GM12891 (cell line): ENCODE measurements around the gene GYG1.
"Not testable (repeated sequence)": the region's sequence is repeated elsewhere in the genome, so short reads cannot be mapped to it uniquely, and the experiment has no call there.

Experiments used
- POLR2A ChIP-seq: IDR thresholded peaks from 2 replicates; pipeline ENCODE4 v1.6.1; 2011; ENCODE audit warnings: low read depth, low read length, control low read depth
- POLR2AphosphoS5 ChIP-seq: IDR thresholded peaks from 2 replicates; pipeline ENCODE4 v1.6.1; 2011; ENCODE audit warnings: low read depth, low read length, control low read depth
- POU2F2 ChIP-seq: IDR thresholded peaks from 2 replicates; pipeline ENCODE4 v1.6.1; 2011; ENCODE audit warnings: low read depth, mild to moderate bottlenecking, control low read depth, low read length, moderate library complexity
- SPI1 ChIP-seq: IDR thresholded peaks from 2 replicates; pipeline ENCODE4 v1.6.1; 2011; ENCODE audit warnings: low read depth, low read length, control low read depth
- TAF1 ChIP-seq: IDR thresholded peaks from 2 replicates; pipeline ENCODE4 v1.6.1; 2011; ENCODE audit warnings: low read depth, low read length, control low read depth

GRCh38 chr3:148987551-148987950, 3.8 kb upstream of the GYG1 start:
- TF ChIP-seq POLR2AphosphoS5, POLR2A, TAF1, SPI1, POU2F2: not testable (repeated sequence)
